T-helper 2 cell treated with Interferon-gamma antibody and Interleukin-4, amounts not matched to agents 5 μg/mL and 100 μg/mL, for 36 hours (primary cell): ENCODE measurements around the gene IL17C.

Source experiments
- DNase-seq: peaks from one replicate; pipeline ENCODE4 v3.0.0; 2021; ENCODE audit warnings: low spot score
- H3K27ac Mint-ChIP-seq: one replicate; pipeline ENCODE4 v1.8.0; 2021; ENCODE audit warnings: mild to moderate bottlenecking, mixed read lengths
- H3K27me3 Mint-ChIP-seq: one replicate; pipeline ENCODE4 v1.8.0; 2021; ENCODE audit warnings: low read depth, mixed read lengths
- H3K36me3 Mint-ChIP-seq: one replicate; pipeline ENCODE4 v1.8.0; 2021; ENCODE audit warnings: low read depth, mixed read lengths
- H3K4me1 Mint-ChIP-seq: one replicate; pipeline ENCODE4 v1.8.0; 2021; ENCODE audit warnings: low read depth, mixed read lengths
- H3K4me3 Mint-ChIP-seq: one replicate; pipeline ENCODE4 v1.8.0; 2022; ENCODE audit warnings: mild to moderate bottlenecking, moderate library complexity, mixed read lengths
- H3K9me3 Mint-ChIP-seq: one replicate; pipeline ENCODE4 v1.8.0; 2021; ENCODE audit warnings: mixed read lengths

IL17C gene

GRCh38 chr16:88677721-88678120, 39.3 kb downstream of the IL17C start:
- Mint-ChIP-seq H3K27me3 (no peaks in the 10 kb centered on the region), H3K4me1 (peaks cover 17% of the 10 kb centered on the region), H3K27ac (no peak overlapping the region), H3K36me3 (peaks cover 11% of the 10 kb centered on the region), H3K9me3 (no peaks in the 10 kb centered on the region), H3K4me3 (no peak overlapping the region)
- DNase-seq: no peak

GRCh38 chr16:88678224-88678979, 40.0 kb downstream of the IL17C start:
- Mint-ChIP-seq H3K4me3 (no peak overlapping the region), H3K9me3 (no peaks in the 10 kb centered on the region), H3K27me3 (no peaks in the 10 kb centered on the region), H3K27ac (no peak overlapping the region), H3K4me1 (peaks cover 17% of the 10 kb centered on the region), H3K36me3 (peaks cover 11% of the 10 kb centered on the region)
- DNase-seq: no peak

DNA sequence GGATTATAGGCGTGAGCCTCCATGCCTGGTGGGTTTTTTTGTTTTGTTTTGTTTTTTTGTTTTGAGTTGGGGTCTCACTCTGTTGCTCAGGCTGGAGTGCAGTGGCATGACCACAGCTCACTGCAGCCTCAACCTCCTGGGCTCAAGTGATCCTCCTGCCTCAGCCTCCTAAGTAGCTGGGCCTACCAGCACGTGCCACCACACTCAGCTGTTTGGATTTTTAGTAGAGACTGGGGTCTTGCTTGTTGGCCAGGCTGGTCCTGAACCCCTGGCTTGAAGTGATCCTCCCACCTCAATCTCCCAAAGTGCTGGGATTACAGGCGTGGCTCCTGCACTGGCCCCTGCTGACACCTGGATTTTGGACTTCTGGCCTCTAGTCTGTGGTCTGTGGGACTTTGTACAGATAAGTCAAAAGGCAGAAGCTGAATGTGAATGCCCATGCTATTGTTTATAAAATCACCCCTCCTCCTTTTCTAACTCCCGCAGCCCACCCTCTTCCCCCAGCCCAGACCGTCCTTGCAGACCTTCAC, 42.2 kb downstream of the IL17C start:
- H3K9me3 Mint-ChIP-seq: no peaks in the 10 kb centered on the region
- no peaks in the 10 kb centered on the region for H3K27me3 Mint-ChIP-seq
- peaks cover 10% of the 10 kb centered on the region for H3K36me3 Mint-ChIP-seq
- H3K27ac Mint-ChIP-seq: no peak overlapping the region
- no peak for DNase-seq
- peaks cover 20% of the 10 kb centered on the region for H3K4me1 Mint-ChIP-seq
- no peak overlapping the region for H3K4me3 Mint-ChIP-seq

GRCh38 chr16:88681084-88681680, 42.8 kb downstream of the IL17C start:
- peaks cover 20% of the 10 kb centered on the region for H3K4me1 Mint-ChIP-seq
- peak overlapping the region; percentile 86 for H3K27ac Mint-ChIP-seq
- peak overlapping the region; percentile 65 for H3K4me3 Mint-ChIP-seq
- no peaks in the 10 kb centered on the region for H3K27me3 Mint-ChIP-seq
- DNase-seq: no peak
- peaks cover 7% of the 10 kb centered on the region for H3K36me3 Mint-ChIP-seq
- H3K9me3 Mint-ChIP-seq: no peaks in the 10 kb centered on the region

GRCh38 chr16:88681709-88682451, 43.5 kb downstream of the IL17C start:
- Mint-ChIP-seq H3K4me1 (peaks cover 20% of the 10 kb centered on the region), H3K27me3 (no peaks in the 10 kb centered on the region), H3K4me3 (peak overlapping the region; percentile 65), H3K36me3 (peaks cover 7% of the 10 kb centered on the region), H3K9me3 (no peaks in the 10 kb centered on the region), H3K27ac (peak overlapping the region; percentile 86)
- DNase-seq: peak; percentile 67

DNA sequence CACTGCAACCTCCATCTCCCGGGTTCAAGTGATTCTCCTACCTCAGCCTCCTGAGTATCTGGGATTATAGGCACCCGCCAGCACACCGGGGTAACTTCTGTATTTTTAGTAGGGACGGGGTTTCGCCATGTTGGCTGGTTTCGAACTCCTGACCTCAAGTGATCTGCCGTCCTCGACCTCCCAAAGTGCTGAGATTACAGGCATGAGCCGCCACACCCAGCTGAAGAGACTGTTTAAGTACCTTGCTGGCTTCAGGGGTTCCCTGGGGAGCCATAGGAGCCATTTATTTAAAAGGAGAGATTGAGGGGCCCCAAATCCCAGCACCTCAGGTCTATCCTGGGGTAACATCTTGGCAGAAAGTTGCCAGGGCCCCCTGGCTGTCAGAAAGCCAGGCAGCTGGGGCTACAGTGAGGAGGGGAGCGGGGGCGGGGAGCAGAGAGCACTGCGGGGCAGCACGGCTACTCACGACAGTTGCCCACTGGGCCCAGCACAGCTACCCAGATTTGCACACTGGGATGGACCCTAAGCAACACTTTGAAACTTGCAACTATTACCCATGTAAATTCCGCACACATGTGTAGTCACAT, 46.3 kb downstream of the IL17C start:
- peaks cover 7% of the 10 kb centered on the region for H3K36me3 Mint-ChIP-seq
- no peaks in the 10 kb centered on the region for H3K27me3 Mint-ChIP-seq
- H3K4me1 Mint-ChIP-seq: peaks cover 24% of the 10 kb centered on the region
- peak overlapping the region; percentile 77 for H3K4me3 Mint-ChIP-seq
- H3K27ac Mint-ChIP-seq: no peak overlapping the region
- DNase-seq: no peak
- no peaks in the 10 kb centered on the region for H3K9me3 Mint-ChIP-seq

DNA sequence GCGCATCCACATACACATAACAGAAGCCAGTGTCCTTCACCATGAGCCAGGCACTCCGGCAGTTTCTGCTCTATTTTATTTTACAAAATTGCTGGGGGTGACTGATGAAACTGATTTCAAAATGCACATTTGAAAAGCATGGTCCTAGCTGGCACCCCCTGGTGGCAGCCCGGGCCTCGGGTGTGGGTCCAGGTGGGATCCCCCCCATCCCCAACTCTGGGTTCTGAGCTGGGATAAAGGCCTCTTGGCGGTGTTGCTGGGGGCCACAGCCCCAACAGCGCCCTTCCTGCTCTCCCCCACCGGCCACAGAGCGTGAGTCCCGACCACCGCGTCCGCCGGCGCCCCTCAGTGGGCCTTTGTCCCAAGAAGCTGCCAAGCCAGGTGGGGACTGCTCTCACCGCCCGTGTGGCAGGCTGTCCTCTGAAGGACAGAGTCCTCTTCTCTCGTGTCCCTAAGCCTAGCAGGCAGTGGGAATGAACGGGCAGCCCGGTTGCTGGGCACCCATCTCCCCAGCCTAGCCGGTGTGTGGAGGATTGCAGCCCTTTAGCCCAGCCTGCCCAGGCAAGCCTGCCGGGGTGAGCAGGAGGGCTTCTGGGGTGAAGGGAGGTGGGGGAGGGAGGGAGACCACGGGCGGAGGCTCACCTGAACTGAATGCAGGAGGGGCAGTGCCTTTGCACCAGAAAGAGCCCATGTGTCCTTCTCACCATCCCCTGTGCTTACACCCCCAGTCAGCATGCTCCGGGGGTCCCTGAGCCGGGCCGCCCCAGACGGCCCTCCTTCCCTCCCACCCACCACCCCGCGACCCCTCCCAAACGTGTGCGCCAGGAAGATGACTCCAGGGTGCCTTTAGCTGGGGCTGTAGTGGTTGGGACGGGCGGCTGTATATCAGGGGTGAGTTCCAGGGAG, 47.0 kb downstream of the IL17C start:
- Mint-ChIP-seq H3K27ac (no peak overlapping the region), H3K4me1 (peaks cover 26% of the 10 kb centered on the region), H3K27me3 (no peaks in the 10 kb centered on the region), H3K4me3 (peak overlapping the region; percentile 77), H3K9me3 (no peaks in the 10 kb centered on the region), H3K36me3 (peaks cover 7% of the 10 kb centered on the region)
- no peak for DNase-seq

DNA sequence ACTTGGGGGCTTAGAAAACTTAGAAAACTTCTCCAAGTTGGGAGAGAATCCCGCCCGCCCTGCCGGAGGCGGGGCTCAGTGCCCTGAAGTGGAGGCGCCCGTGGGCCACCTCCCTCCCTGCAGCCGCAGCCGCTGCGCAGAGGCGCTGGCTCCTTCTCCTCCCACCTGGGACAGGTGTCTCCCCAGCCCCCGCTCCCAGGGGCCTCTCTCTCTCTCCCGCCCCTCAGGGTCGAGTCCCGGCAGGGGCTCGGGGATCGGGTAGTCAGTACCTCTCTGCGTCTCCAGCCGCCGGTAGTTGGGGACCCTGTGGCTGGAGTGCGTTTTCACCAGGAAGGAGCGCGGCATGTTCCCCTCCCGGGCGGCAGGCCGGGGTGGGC, 47.7 kb downstream of the IL17C start:
- H3K27ac Mint-ChIP-seq: no peak overlapping the region
- DNase-seq: no peak
- peaks cover 28% of the 10 kb centered on the region for H3K4me1 Mint-ChIP-seq
- H3K9me3 Mint-ChIP-seq: no peaks in the 10 kb centered on the region
- peak overlapping the region; percentile 77 for H3K4me3 Mint-ChIP-seq
- no peaks in the 10 kb centered on the region for H3K27me3 Mint-ChIP-seq
- H3K36me3 Mint-ChIP-seq: peaks cover 3% of the 10 kb centered on the region

- Mint-ChIP-seq H3K36me3 (peaks cover 2% of the 10 kb centered on the region), H3K9me3 (no peaks in the 10 kb centered on the region), H3K27me3 (no peaks in the 10 kb centered on the region), H3K27ac (no peak within 1 kb of the TSS), H3K4me3 (peak within 1 kb of the TSS; percentile 77), H3K4me1 (peaks cover 26% of the 10 kb centered on the region)
- DNase-seq: peak; percentile 90
These were observed 48.3 kb downstream of the IL17C start, which contains the start of gene SNAI3 for GRCh38 chr16:88686439-88687253. Gene SNAI3, minus strand, starts transcription at chr16:88686507. Its CDS starts 101 bp downstream, at chr16:88686406.

DNA sequence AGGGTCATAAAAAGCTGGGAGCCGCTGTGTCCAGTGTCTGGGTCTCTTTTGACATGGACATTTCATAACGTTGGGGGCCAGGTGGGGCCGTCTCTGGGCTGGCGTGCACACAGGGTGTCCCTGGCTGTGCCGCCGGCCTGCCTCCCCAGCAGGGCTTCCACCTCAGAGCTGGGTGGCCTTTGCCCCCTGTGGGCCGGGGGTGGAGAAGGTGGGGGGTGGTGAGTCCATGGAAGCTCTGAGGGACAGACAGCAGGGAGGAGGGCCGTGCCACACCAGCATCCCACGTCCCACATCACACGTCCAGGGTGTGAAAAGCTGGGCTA, 48.8 kb downstream of the IL17C start:
- H3K4me3 Mint-ChIP-seq: peak overlapping the region; percentile 27
- peaks cover 1% of the 10 kb centered on the region for H3K36me3 Mint-ChIP-seq
- no peaks in the 10 kb centered on the region for H3K27me3 Mint-ChIP-seq
- peaks cover 25% of the 10 kb centered on the region for H3K4me1 Mint-ChIP-seq
- H3K9me3 Mint-ChIP-seq: no peaks in the 10 kb centered on the region
- H3K27ac Mint-ChIP-seq: no peak overlapping the region
- DNase-seq: no peak

- Mint-ChIP-seq H3K27ac (no peak overlapping the region), H3K27me3 (no peaks in the 10 kb centered on the region), H3K4me3 (no peak overlapping the region), H3K36me3 (no peaks in the 10 kb centered on the region), H3K4me1 (peaks cover 25% of the 10 kb centered on the region), H3K9me3 (no peaks in the 10 kb centered on the region)
- DNase-seq: no peak
These were observed 49.3 kb downstream of the IL17C start for GRCh38 chr16:88687676-88688012.

DNA sequence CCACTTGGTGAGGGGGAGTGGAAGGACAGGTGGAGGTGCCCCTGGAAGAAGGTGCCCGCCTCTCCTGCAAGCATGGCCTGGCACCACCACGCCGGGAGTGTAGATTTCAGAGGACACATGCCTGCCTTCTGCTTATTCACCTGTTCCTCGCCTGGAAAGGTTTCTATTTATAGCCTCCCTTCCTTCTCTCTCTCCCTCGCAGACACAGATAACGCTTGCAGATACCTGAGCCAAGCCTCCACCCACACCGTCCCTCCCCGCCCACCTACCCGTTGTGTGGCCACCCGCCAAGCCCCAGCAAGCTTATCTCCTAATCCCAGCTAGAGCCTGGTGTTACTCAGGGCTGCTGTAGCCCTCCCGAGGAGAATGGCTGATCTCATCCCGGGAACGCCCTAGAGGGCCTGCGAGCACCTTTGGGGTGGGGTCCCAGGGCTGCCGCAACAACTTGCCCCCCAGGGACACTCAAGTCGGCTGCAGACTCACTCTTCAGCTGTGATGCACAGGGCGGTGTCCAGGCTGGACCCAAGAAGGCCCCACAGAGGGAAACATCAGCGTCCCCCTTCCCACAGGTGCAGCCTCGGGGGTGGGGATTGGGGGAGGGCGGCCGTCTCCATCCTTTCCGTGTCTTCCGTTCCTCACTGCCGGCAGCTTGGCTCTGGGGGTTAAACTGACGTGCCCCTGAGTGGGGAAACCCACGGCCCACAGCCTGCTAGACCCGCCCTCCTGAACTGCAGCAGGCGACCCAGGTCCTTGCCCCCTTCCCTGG, 49.8 kb downstream of the IL17C start:
- Mint-ChIP-seq H3K9me3 (no peaks in the 10 kb centered on the region), H3K4me1 (peaks cover 30% of the 10 kb centered on the region), H3K27ac (no peak overlapping the region), H3K4me3 (no peak overlapping the region), H3K27me3 (no peaks in the 10 kb centered on the region), H3K36me3 (no peaks in the 10 kb centered on the region)
- DNase-seq: no peak
